Coronary artery (tissue), 2 donors: Measurements from ENCODE around the gene NKX1-1.

Source experiments
- DNase-seq: peaks from one replicate; pipeline ENCODE4 v3.0.0-alpha.2; 2017; ENCODE audit warnings: low spot score
- H3K27ac ChIP-seq, 2 donors: fragments of 200-600 bp; sonication (generic); one replicate each; pipeline ENCODE4 v1.5.1; 2016 to 2019
- H3K4me3 ChIP-seq: fragments of 200-600 bp; sonication (generic); 2 replicates; pipeline ENCODE4 v1.5.1; 2016; ENCODE audit warnings: mild to moderate bottlenecking, moderate library complexity
- CTCF ChIP-seq: fragments of 200-600 bp; sonication (generic); IDR thresholded peaks from one replicate; pipeline ENCODE4 v1.5.1; 2019; ENCODE audit warnings: antibody characterized with exemption

Gene NKX1-1

GRCh38 chr4:1427010-1427409 is 20.8 kb upstream of the NKX1-1 start:
- no peak for TF ChIP-seq CTCF
- no peak overlapping the region for H3K4me3 ChIP-seq
- H3K27ac ChIP-seq = no peak overlapping the region
- no peak for DNase-seq

- Histone ChIP-seq H3K27ac (no peak overlapping the region), H3K4me3 (no peak overlapping the region)
- TF ChIP-seq CTCF = no peak
- DNase-seq = peak; percentile 2
Measured at GRCh38 chr4:1421657-1422056, 15.4 kb upstream of the NKX1-1 start.

GRCh38 chr4:1419708-1420107 is 13.5 kb upstream of the NKX1-1 start:
- TF ChIP-seq CTCF = no peak
- H3K27ac ChIP-seq = no peak overlapping the region
- H3K4me3 ChIP-seq = no peak overlapping the region
- DNase-seq = peak; percentile 40

GRCh38 chr4:1418494-1419285 is 12.4 kb upstream of the NKX1-1 start:
- H3K27ac ChIP-seq = no peak overlapping the region
- peak; percentile 43 for DNase-seq
- no peak overlapping the region for H3K4me3 ChIP-seq
- no peak for TF ChIP-seq CTCF

- no peak for TF ChIP-seq CTCF
- DNase-seq = peak; percentile 40
- Histone ChIP-seq H3K27ac (no peak overlapping the region), H3K4me3 (no peak overlapping the region)
Measured at GRCh38 chr4:1417522-1418390, 11.5 kb upstream of the NKX1-1 start.

GRCh38 chr4:1416948-1417260 is 10.7 kb upstream of the NKX1-1 start:
- peak; percentile 40 for DNase-seq
- no peak overlapping the region for H3K4me3 ChIP-seq
- H3K27ac ChIP-seq = no peak overlapping the region
- no peak for TF ChIP-seq CTCF
